Neural progenitor cell (in vitro differentiated cells): ENCODE data around the gene NOVA2. TPM values are rescaled to one million over a fixed set of nuclear protein-coding genes. Genes with fewer than 3 reads are reported as not detected.
A peak's percentile ranks its signal among the peaks of the same experiment; 100 is the strongest.

Source experiments
- DNase-seq: peaks from one replicate; pipeline ENCODE4 v3.0.0-alpha.2; 2016; ENCODE audit warnings: low spot score
- H2AFZ ChIP-seq: fragments of 200-600 bp; sonication (generic); replicated peaks from 2 replicates; pipeline ENCODE4 v1.6.1; 2016; ENCODE audit warnings: antibody characterized with exemption
- H3F3A ChIP-seq: fragments of 200-600 bp; sonication (generic); 2 replicates; pipeline ENCODE4 v1.6.1; 2016; ENCODE audit warnings: antibody characterized with exemption, low read depth
- H3K27ac ChIP-seq: fragments of 200-600 bp; sonication (generic); 2 replicates; pipeline ENCODE4 v1.5.1; 2016; ENCODE audit warnings: mild to moderate bottlenecking
- H3K27me3 ChIP-seq: fragments of 200-600 bp; sonication (generic); 2 replicates; pipeline ENCODE4 v1.6.1; 2016; ENCODE audit warnings: mild to moderate bottlenecking, moderate library complexity
- H3K36me3 ChIP-seq: fragments of 200-600 bp; sonication (generic); 2 replicates; pipeline ENCODE4 v1.5.1; 2016
- H3K4me1 ChIP-seq: fragments of 200-600 bp; sonication (generic); 2 replicates; pipeline ENCODE4 v1.6.1; 2016; ENCODE audit warnings: mixed run types
- H3K4me2 ChIP-seq: fragments of 200-600 bp; sonication (generic); 2 replicates; pipeline ENCODE4 v1.6.1; 2016
- H3K4me3 ChIP-seq: fragments of 200-600 bp; sonication (generic); 2 replicates; pipeline ENCODE4 v1.5.1; 2016
- H3K79me2 ChIP-seq: fragments of 200-600 bp; sonication (generic); 2 replicates; pipeline ENCODE4 v1.6.1; 2016; ENCODE audit warnings: low read depth
- H3K9ac ChIP-seq: fragments of 200-600 bp; sonication (generic); 2 replicates; pipeline ENCODE4 v1.6.1; 2016
- H3K9me3 ChIP-seq: fragments of 200-600 bp; sonication (generic); 2 replicates; pipeline ENCODE4 v1.5.1; 2016; ENCODE audit warnings: low read depth
- H4K20me1 ChIP-seq: fragments of 200-600 bp; sonication (generic); 2 replicates; pipeline ENCODE4 v1.6.1; 2016; ENCODE audit warnings: low read depth
- H3K27ac Mint-ChIP-seq: 3 replicates; pipeline ENCODE4 v1.8.0; 2021; ENCODE audit warnings: mixed read lengths
- H3K27me3 Mint-ChIP-seq: 2 replicates; pipeline ENCODE4 v1.8.0; 2022; ENCODE audit warnings: low read depth, mild to moderate bottlenecking, inconsistent platforms, moderate library complexity, mixed read lengths; ENCODE audit not compliant: insufficient read depth
- H3K36me3 Mint-ChIP-seq: 3 replicates; pipeline ENCODE4 v1.8.0; 2021; ENCODE audit warnings: mixed read lengths
- H3K4me1 Mint-ChIP-seq: 3 replicates; pipeline ENCODE4 v1.8.0; 2021; ENCODE audit warnings: mixed read lengths
- H3K4me3 Mint-ChIP-seq: 3 replicates; pipeline ENCODE4 v1.8.0; 2021; ENCODE audit warnings: mild to moderate bottlenecking, moderate library complexity, mixed read lengths
- H3K9me3 Mint-ChIP-seq: 3 replicates; pipeline ENCODE4 v1.8.0; 2020; ENCODE audit warnings: mixed read lengths
- EZH2 ChIP-seq: fragments of 200-600 bp; sonication (generic); IDR thresholded peaks from 2 replicates; pipeline ENCODE4 v1.6.1; 2017; ENCODE audit warnings: antibody characterized with exemption, mild to moderate bottlenecking, moderate library complexity
- EZH2phosphoT487 ChIP-seq: fragments of 200-600 bp; sonication (generic); IDR thresholded peaks from 2 replicates; pipeline ENCODE4 v1.6.1; 2017; ENCODE audit warnings: antibody characterized with exemption
- total RNA-seq: library from RNA; depleted of rRNA; stranded (reverse); fragments of >200 nt; gene quantifications from 2 replicates; pipeline ENCODE4 v1.2.3, GENCODE V29; 2015; ENCODE audit warnings: low replicate concordance
- TF ChIP-seq, protein P1 (sequence below): fragments of 200-600 bp; sonication (generic); IDR thresholded peaks from 2 replicates; pipeline ENCODE4 v1.5.1; 2017; ENCODE audit warnings: antibody characterized with exemption, mild to moderate bottlenecking

The NOVA2 gene
- total RNA-seq, 1 donor from 2014 or later = 3.9 TPM

GRCh38 chr19:45902651-45903625 lies 70.7 kb downstream of the NOVA2 start:
- TF ChIP-seq EZH2 (no peak), EZH2phosphoT487 (no peak)
- TF ChIP-seq, protein P1, sequence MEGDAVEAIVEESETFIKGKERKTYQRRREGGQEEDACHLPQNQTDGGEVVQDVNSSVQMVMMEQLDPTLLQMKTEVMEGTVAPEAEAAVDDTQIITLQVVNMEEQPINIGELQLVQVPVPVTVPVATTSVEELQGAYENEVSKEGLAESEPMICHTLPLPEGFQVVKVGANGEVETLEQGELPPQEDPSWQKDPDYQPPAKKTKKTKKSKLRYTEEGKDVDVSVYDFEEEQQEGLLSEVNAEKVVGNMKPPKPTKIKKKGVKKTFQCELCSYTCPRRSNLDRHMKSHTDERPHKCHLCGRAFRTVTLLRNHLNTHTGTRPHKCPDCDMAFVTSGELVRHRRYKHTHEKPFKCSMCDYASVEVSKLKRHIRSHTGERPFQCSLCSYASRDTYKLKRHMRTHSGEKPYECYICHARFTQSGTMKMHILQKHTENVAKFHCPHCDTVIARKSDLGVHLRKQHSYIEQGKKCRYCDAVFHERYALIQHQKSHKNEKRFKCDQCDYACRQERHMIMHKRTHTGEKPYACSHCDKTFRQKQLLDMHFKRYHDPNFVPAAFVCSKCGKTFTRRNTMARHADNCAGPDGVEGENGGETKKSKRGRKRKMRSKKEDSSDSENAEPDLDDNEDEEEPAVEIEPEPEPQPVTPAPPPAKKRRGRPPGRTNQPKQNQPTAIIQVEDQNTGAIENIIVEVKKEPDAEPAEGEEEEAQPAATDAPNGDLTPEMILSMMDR = peak; percentile 19
- peak overlapping the region; percentile 22 for H3K9ac ChIP-seq
- H3K27ac Mint-ChIP-seq = no peak overlapping the region

DNA sequence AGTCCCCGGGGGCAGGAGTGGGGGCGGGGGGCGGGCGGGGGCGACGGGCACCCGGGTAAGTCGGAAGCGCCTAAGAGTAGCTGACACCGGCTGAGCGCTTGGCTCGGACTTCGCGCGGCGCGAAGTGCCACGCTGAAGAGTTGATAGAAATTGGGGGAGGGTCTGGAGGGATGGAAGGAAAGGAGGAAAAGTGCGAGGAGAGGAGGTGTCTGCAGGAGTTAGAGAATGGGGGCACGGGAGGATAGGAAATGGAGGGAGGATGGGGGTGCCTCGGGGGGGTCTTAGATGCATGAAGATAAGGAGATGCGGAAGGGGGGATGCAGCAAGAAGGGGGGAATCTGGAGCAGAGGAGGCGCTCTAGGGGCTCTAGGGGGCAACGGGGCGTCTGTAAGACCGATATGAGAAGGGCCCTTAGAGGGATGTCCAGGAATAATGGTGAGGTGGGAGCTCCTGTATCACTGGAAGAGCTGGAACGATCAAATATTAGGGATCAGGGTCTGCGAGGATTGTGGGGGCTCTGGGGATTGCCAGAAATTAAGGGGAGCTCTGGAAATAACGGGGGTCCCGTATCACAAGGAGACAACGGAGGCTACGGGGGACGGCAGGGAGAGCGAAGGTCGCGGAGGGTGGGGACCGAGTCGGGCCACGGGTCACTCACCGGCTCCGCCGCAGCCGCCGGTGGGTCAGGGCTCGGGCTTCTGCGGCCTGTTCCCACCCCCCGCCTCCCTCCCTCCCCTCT lies 71.6 kb downstream of the NOVA2 start, which contains the start of gene MYPOP:
MYPOP (minus strand) TSS at position 702 of the 739 bp plus-strand sequence. CDS start 840 bp downstream, outside the sequence.
- DNase-seq = peak; percentile 66
- Histone ChIP-seq H3K4me2 (peak within 1 kb of the TSS; percentile 90), H3K9me3 (no peaks in the 10 kb centered on the region), H3F3A (peaks cover 27% of the 10 kb centered on the region), H3K4me3 (peak within 1 kb of the TSS; percentile 68), H3K4me1 (peaks cover 6% of the 10 kb centered on the region), H3K9ac (peak within 1 kb of the TSS; percentile 22), H2AFZ (peak within 1 kb of the TSS; percentile 81), H4K20me1 (peaks cover 22% of the 10 kb centered on the region), H3K27me3 (peaks cover 26% of the 10 kb centered on the region), H3K36me3 (no peaks in the 10 kb centered on the region), H3K27ac (no peak within 1 kb of the TSS), H3K79me2 (no peaks in the 10 kb centered on the region)
- Mint-ChIP-seq H3K4me1 (peaks cover 20% of the 10 kb centered on the region), H3K9me3 (no peaks in the 10 kb centered on the region), H3K27ac (no peak within 1 kb of the TSS), H3K4me3 (peak within 1 kb of the TSS; percentile 93), H3K36me3 (peaks cover 19% of the 10 kb centered on the region), H3K27me3 (peaks cover 9% of the 10 kb centered on the region)
- no peak for TF ChIP-seq EZH2
- peak; percentile 4 for TF ChIP-seq EZH2phosphoT487

More at GRCh38 chr19:45902651-45903625, 70.7 kb downstream of the NOVA2 start:
- H3K27ac ChIP-seq = no peak overlapping the region
- Mint-ChIP-seq H3K36me3 (peaks cover 19% of the 10 kb centered on the region), H3K27me3 (peaks cover 9% of the 10 kb centered on the region), H3K4me3 (peak overlapping the region; percentile 93), H3K4me1 (peaks cover 23% of the 10 kb centered on the region), H3K9me3 (no peaks in the 10 kb centered on the region)
- no peaks in the 10 kb centered on the region for H3K36me3 ChIP-seq
- peak overlapping the region; percentile 81 for H2AFZ ChIP-seq
- DNase-seq = peak; percentile 99
- H3K4me3 ChIP-seq = peak overlapping the region; percentile 68
- H3K27me3 ChIP-seq = peaks cover 26% of the 10 kb centered on the region
- H3K9me3 ChIP-seq = no peaks in the 10 kb centered on the region
- H3K4me2 ChIP-seq = peak overlapping the region; percentile 90
- H3K79me2 ChIP-seq = no peaks in the 10 kb centered on the region
- H3K4me1 ChIP-seq = peaks cover 6% of the 10 kb centered on the region
- peaks cover 27% of the 10 kb centered on the region for H3F3A ChIP-seq
- peaks cover 22% of the 10 kb centered on the region for H4K20me1 ChIP-seq

DNA sequence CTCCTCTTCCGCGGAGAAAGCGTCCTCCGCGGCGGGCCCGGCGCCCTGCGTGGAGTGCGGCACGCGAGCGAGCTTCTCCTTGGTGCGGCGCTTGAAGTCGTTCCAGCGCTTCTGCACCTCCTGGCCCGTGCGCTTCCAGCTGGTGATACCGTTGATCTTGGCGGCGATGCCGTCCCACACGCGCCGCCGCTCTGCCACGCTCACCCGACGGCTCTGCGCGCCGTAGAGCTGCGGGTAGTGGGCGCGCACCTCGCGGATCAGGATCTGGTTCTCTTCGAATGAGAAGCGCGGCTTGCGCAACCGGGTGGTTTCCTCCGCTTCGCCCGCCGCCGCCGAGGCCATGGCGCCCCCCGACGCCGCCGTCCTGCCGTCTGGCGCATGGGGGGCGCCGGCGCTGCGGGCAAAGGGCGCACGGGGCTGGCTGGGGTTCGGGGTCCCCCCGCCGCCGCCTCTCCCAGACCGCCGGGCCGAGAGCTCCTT lies 72.2 kb downstream of the NOVA2 start:
- peak; percentile 93 for TF ChIP-seq EZH2
- TF ChIP-seq, protein P1 = no peak
- peak; percentile 90 for TF ChIP-seq EZH2phosphoT487
- no peak overlapping the region for H3K27ac Mint-ChIP-seq
- H3K36me3 Mint-ChIP-seq = peaks cover 19% of the 10 kb centered on the region
- peaks cover 9% of the 10 kb centered on the region for H3K27me3 Mint-ChIP-seq
- Histone ChIP-seq H2AFZ (peak overlapping the region; percentile 23), H3K9ac (no peak overlapping the region), H4K20me1 (peaks cover 22% of the 10 kb centered on the region), H3K36me3 (no peaks in the 10 kb centered on the region), H3F3A (peaks cover 27% of the 10 kb centered on the region), H3K27me3 (peaks cover 26% of the 10 kb centered on the region), H3K4me2 (peak overlapping the region; percentile 90), H3K79me2 (no peaks in the 10 kb centered on the region), H3K4me1 (peaks cover 6% of the 10 kb centered on the region), H3K9me3 (no peaks in the 10 kb centered on the region), H3K4me3 (peak overlapping the region; percentile 68), H3K27ac (no peak overlapping the region)
- H3K4me3 Mint-ChIP-seq = peak overlapping the region; percentile 67
- peaks cover 20% of the 10 kb centered on the region for H3K4me1 Mint-ChIP-seq
- no peaks in the 10 kb centered on the region for H3K9me3 Mint-ChIP-seq
- DNase-seq = peak; percentile 62
